Endothelial cell of umbilical vein (primary cell): ENCODE measurements around the gene CETN3. TPM values are rescaled to one million over a fixed set of nuclear protein-coding genes. Genes with fewer than 3 reads are reported as not detected.

Experiments
- BruUV-seq: library from RNA; stranded (reverse); fragments of 400-500 nt; replicated peaks from 2 replicates; lab custom pipeline; 2021; lab: Mats Ljungman, UMichigan
- CTCF ChIA-PET: fragments of 300-600, 350-600 bp; sonication (Branson Sonifier 250); formaldehyde crosslinking; loops from one replicate; lab custom pipeline; 2021; ENCODE audit warnings: antibody characterized with exemption, inconsistent platforms; lab: Charles Lee
- POLR2A ChIA-PET: fragments of 300-600, 350-600 bp; sonication (Branson Sonifier 250); formaldehyde crosslinking; loops from one replicate; lab custom pipeline; 2021; ENCODE audit warnings: antibody characterized with exemption, inconsistent platforms; lab: Charles Lee
- DNase-seq: peaks from one replicate; pipeline ENCODE4 v3.0.0-alpha.2; 2011; ENCODE audit warnings: low read depth, low spot score
- FAIRE-seq: peaks from 2 replicates; lab custom pipeline; 2011; peaks lifted over from hg19 to GRCh38; lab: Jason Lieb, UNC
- H2AFZ ChIP-seq: 2 replicates; pipeline ENCODE4 v1.6.0; 2012; ENCODE audit warnings: low read depth, low read length, control low read depth, inconsistent platforms
- H3K27ac ChIP-seq: 2 replicates; pipeline ENCODE4 v1.5.1; 2011; ENCODE audit warnings: low read depth, mild to moderate bottlenecking, control low read depth, low read length, moderate library complexity; ENCODE audit not compliant: insufficient read depth
- H3K27me3 ChIP-seq, 2 experiments: 2 replicates each; pipeline versions ENCODE4 v1.6.0 to v1.6.1; 2011; ENCODE audit warnings: low read length in 2 of 2, mixed read lengths in 1 of 2; ENCODE audit not compliant: control insufficient read depth in 2 of 2, insufficient read depth in 2 of 2
- H3K36me3 ChIP-seq, 2 experiments: 2 replicates in 1 of 2; 3 replicates in 1 of 2; pipeline ENCODE4 v1.5.1; 2011; ENCODE audit warnings: low read length in 2 of 2, mild to moderate bottlenecking in 1 of 2, moderate library complexity in 1 of 2; ENCODE audit not compliant: control insufficient read depth in 2 of 2, insufficient read depth in 2 of 2; ENCODE audit errors: extremely low read depth in 1 of 2
- H3K4me1 ChIP-seq: 3 replicates; pipeline ENCODE4 v1.5.1; 2011; ENCODE audit warnings: mild to moderate bottlenecking, low read length; ENCODE audit not compliant: control insufficient read depth, insufficient read depth; ENCODE audit errors: extremely low read depth
- H3K4me2 ChIP-seq: 2 replicates; pipeline ENCODE4 v1.6.1; 2011; ENCODE audit warnings: low read length, control low read depth, mixed read lengths; ENCODE audit not compliant: insufficient read depth
- H3K4me3 ChIP-seq, 3 experiments: fragments of 200-600 bp in 1 of 3; sonication (generic), shearing (Covaris generic) in 1 of 3; replicated peaks in 1 of 3; 2 replicates each; pipeline ENCODE4 v1.5.1; 2011 to 2016; ENCODE audit warnings: control low read depth in 3 of 3, low read length in 3 of 3, mild to moderate bottlenecking in 2 of 3, inconsistent platforms in 1 of 3, low read depth in 1 of 3, moderate library complexity in 1 of 3; ENCODE audit not compliant: insufficient read depth in 1 of 3
- H3K79me2 ChIP-seq: 2 replicates; pipeline ENCODE4 v1.6.0; 2012; ENCODE audit warnings: low read length, inconsistent platforms; ENCODE audit not compliant: control insufficient read depth, insufficient read depth
- H3K9ac ChIP-seq: replicated peaks from 2 replicates; pipeline ENCODE3; 2011; ENCODE audit warnings: low read length, control low read depth; ENCODE audit not compliant: insufficient read depth; ENCODE audit errors: extremely low read depth
- H3K9me1 ChIP-seq: replicated peaks from 3 replicates; pipeline ENCODE4 v1.6.0; 2011; ENCODE audit warnings: mild to moderate bottlenecking, low read length; ENCODE audit not compliant: control insufficient read depth, insufficient read depth; ENCODE audit errors: extremely low read depth
- H3K9me3 ChIP-seq: replicated peaks from 2 replicates; pipeline ENCODE4 v1.5.1; 2012; ENCODE audit warnings: low read length, inconsistent platforms; ENCODE audit not compliant: control insufficient read depth, insufficient read depth
- H4K20me1 ChIP-seq: replicated peaks from 2 replicates; pipeline ENCODE3; 2011; ENCODE audit warnings: mild to moderate bottlenecking, low read length; ENCODE audit not compliant: control insufficient read depth, insufficient read depth; ENCODE audit errors: extremely low read depth
- EZH2 ChIP-seq: IDR thresholded peaks from 2 replicates; pipeline ENCODE4 v1.6.1; 2012; ENCODE audit warnings: borderline replicate concordance, low read depth, mild to moderate bottlenecking, moderate library complexity, low read length, inconsistent platforms; ENCODE audit not compliant: severe bottlenecking
- FOS ChIP-seq: IDR thresholded peaks from 2 replicates; pipeline ENCODE4 v1.6.1; 2011; ENCODE audit warnings: mild to moderate bottlenecking, low read length, moderate library complexity, borderline replicate concordance; ENCODE audit not compliant: insufficient read depth
- GATA2 ChIP-seq: IDR thresholded peaks from 2 replicates; pipeline ENCODE4 v1.7.0; 2011; ENCODE audit warnings: low read depth, mild to moderate bottlenecking, moderate library complexity, mixed read lengths, low read length; ENCODE audit not compliant: insufficient read length, insufficient read depth
- JUN ChIP-seq: IDR thresholded peaks from 2 replicates; pipeline ENCODE4 v1.6.1; 2011; ENCODE audit warnings: borderline replicate concordance, low read depth; ENCODE audit not compliant: insufficient read length, insufficient read depth
- MYC ChIP-seq: IDR thresholded peaks from one replicate; pipeline ENCODE4 v1.6.1; 2011; ENCODE audit warnings: mild to moderate bottlenecking, low read depth, low read length
- POLR2A ChIP-seq: IDR thresholded peaks from 2 replicates; pipeline ENCODE4 v1.6.1; 2012; ENCODE audit warnings: low read depth, mild to moderate bottlenecking, control low read depth, low read length
- POLR2AphosphoS5 ChIP-seq: IDR thresholded peaks from 2 replicates; pipeline ENCODE4 v1.6.1; 2012; ENCODE audit warnings: low read depth, mild to moderate bottlenecking, control low read depth, low read length, moderate library complexity; ENCODE audit not compliant: insufficient read depth
- dilution Hi-C: fragments of 300-500 bp; cut with MboI; formaldehyde crosslinking; loops from one replicate; pipeline ENCODE4 v1.15.0; 2019; ENCODE audit warnings: low sequenced_read_pairs; ENCODE audit not compliant: extremely low pct_ligation_motif_present
- intact Hi-C: fragments of 100-400 bp; cut with micrococcal nuclease; formaldehyde crosslinking; loops from one replicate; pipeline ENCODE4 v1.10.0; 2022
- polyA plus RNA-seq, 4 experiments: library from polyadenylated mRNA; depleted of rRNA in 3 of 4; stranded (reverse) in 3 of 4; unstranded in 1 of 4; fragments of >200 nt; gene quantifications; 2 replicates each; pipeline versions ENCODE4 v1.2.1 to v1.2.3, GENCODE V29; 2011 to 2012; ENCODE audit warnings: missing spikeins in 1 of 4
- total RNA-seq: library from RNA; stranded (reverse); gene quantifications from 2 replicates; pipeline ENCODE4 v1.2.3, GENCODE V29; 2021
- TF ChIP-seq, protein P1 (sequence below), 2 donors: IDR thresholded peaks; 1 replicate in 1 of 2; 2 replicates in 1 of 2; pipeline ENCODE4 v1.5.1; 2011; ENCODE audit warnings: low read length in 2 of 2, mild to moderate bottlenecking in 2 of 2, moderate library complexity in 2 of 2, control low read depth in 1 of 2, inconsistent platforms in 1 of 2, low read depth in 1 of 2; ENCODE audit not compliant: insufficient read depth in 1 of 2; ENCODE audit errors: extremely low read depth in 1 of 2
- TF ChIP-seq, protein P2 (sequence below): IDR thresholded peaks from 2 replicates; pipeline ENCODE4 v1.6.1; 2011; ENCODE audit not compliant: insufficient read depth, insufficient read length

Gene CETN3
- total and polyA plus RNA-seq, 2 donors (not counting 3 experiments of a cell fraction or from before 2014, with no cell fraction given): 2.2 to 17.3 TPM

DNA sequence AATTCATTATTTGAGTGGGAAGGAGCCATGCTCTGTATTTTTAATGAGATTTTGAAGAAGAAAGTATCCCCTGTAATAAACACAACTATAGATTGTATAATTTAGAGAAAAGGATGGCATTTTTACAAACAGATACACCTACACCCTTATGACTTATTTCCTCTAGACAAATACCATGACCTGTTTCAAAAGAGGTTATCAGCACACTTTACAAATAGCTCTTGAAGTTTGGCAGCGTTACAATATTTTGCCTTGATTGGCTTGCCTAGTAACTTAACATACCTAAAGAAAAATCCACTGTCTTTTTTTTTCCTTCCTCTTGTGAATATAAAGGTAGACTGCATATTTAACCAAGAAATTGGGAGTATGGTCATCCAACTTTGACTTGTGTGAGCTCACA is 28.5 kb upstream of the CETN3 start:
- TF ChIP-seq POLR2AphosphoS5 (no peak), FOS (no peak), JUN (no peak), MYC (no peak), EZH2 (no peak), GATA2 (no peak), POLR2A (no peak)
- TF ChIP-seq, protein P1, sequence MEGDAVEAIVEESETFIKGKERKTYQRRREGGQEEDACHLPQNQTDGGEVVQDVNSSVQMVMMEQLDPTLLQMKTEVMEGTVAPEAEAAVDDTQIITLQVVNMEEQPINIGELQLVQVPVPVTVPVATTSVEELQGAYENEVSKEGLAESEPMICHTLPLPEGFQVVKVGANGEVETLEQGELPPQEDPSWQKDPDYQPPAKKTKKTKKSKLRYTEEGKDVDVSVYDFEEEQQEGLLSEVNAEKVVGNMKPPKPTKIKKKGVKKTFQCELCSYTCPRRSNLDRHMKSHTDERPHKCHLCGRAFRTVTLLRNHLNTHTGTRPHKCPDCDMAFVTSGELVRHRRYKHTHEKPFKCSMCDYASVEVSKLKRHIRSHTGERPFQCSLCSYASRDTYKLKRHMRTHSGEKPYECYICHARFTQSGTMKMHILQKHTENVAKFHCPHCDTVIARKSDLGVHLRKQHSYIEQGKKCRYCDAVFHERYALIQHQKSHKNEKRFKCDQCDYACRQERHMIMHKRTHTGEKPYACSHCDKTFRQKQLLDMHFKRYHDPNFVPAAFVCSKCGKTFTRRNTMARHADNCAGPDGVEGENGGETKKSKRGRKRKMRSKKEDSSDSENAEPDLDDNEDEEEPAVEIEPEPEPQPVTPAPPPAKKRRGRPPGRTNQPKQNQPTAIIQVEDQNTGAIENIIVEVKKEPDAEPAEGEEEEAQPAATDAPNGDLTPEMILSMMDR (IDR thresholded peaks at IDR 0.05; ENCODE audit: extremely low read depth in 1 of 2, insufficient read depth in 1 of 2, low read depth in 1 of 2, low read length in 2 of 2): no peak
- TF ChIP-seq, protein P2, sequence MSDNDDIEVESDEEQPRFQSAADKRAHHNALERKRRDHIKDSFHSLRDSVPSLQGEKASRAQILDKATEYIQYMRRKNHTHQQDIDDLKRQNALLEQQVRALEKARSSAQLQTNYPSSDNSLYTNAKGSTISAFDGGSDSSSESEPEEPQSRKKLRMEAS: no peak
- dilution Hi-C loops: no loop called here
- FAIRE-seq: no peak

More for the DNA sequence above, 28.5 kb upstream of the CETN3 start:
- Histone ChIP-seq H3K9ac (no peak overlapping the region), H3K4me2 (no peak overlapping the region), H2AFZ (no peak overlapping the region), H3K79me2 (no peaks in the 10 kb centered on the region), H3K4me3 (no peak overlapping the region), H3K27ac (no peak overlapping the region), H3K9me1 (no peaks in the 10 kb centered on the region), H3K9me3 (no peaks in the 10 kb centered on the region), H3K27me3 (peaks cover 4 to 5% of the 10 kb centered on the region in 2 experiments), H3K36me3 (no peaks in the 10 kb centered on the region), H4K20me1 (no peaks in the 10 kb centered on the region), H3K4me1 (no peaks in the 10 kb centered on the region)
- DNase-seq: peak; percentile 32
- intact Hi-C loops: loop anchor here (2.0 kb wide), 2 partner anchors 37 to 271 kb away; partner anchors contain the start of genes MBLAC2 and POLR3G
- ChIA-PET POLR2A (no interaction called here), CTCF (interaction anchor here (0.7 to 6.1 kb wide), 11 partner anchors 11 to 1601 kb away, joined by 3 to 90 read pairs (median 5); partner anchors contain the start of genes CETN3 and LYSMD3)
- no TSS peak for BruUV-seq
